ENCODE data around the gene FANCF.

DNA sequence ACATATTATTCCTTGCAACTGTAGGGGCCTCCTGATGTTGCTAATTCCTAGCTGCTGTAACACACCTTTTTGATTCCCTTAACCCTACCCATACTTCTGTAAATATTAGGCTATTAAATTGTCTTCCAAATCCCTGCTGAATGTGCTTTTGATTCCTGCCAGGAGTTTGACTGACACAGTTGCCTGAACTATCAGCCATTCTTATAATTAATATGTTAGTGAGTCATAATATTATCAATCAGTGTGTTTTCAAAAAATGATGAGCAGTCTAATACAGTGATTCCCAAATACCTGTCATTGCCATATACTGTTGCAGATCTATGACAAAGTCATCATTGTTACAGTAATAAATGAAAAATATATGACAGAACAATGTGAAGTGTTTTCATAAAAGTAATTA is 15.9 kb upstream of the FANCF start:
- TF ChIP-seq CTCF (conservative IDR thresholded peaks at IDR 0.05; ENCODE audit: low read length) (no peak), EZH2phosphoT487 (IDR thresholded peaks at IDR 0.05; ENCODE audit: borderline replicate concordance, low read depth, low read length) (no peak)

Measured in OCI-LY7 (cell line).